CD4-positive, alpha-beta T cell (primary cell): ENCODE measurements around the gene RAB7B. TPM values are rescaled to one million over a fixed set of nuclear protein-coding genes. Genes with fewer than 3 reads are reported as not detected.

Source experiments
- ATAC-seq: fragments of 200-7000 bp; cut with Tn5 transposase; one replicate; pipeline ENCODE4 v1.10.0; 2022; ENCODE audit warnings: mild to moderate bottlenecking; ENCODE audit not compliant: poor library complexity
- CTCF ChIA-PET: fragments of 350-600 bp; sonication (Branson Sonifier 250); formaldehyde crosslinking; loops from one replicate; lab custom pipeline; 2021; ENCODE audit warnings: antibody characterized with exemption, inconsistent platforms; lab: Charles Lee
- POLR2A ChIA-PET: fragments of 350-600 bp; sonication (Branson Sonifier 250); formaldehyde crosslinking; loops from one replicate; lab custom pipeline; 2021; ENCODE audit warnings: antibody characterized with exemption, inconsistent platforms; lab: Charles Lee
- DNase-seq, 14 experiments: peaks; one replicate each; pipeline ENCODE4 v3.0.0-alpha.2; 2013 to 2020; ENCODE audit warnings: mixed read lengths in 2 of 14
- H3K27ac ChIP-seq, 2 donors: one replicate each; pipeline versions ENCODE4 v1.5.1 to v1.7.0; 2013; ENCODE audit warnings: low read length in 2 of 2, low read depth in 1 of 2, mild to moderate bottlenecking in 1 of 2
- H3K27me3 ChIP-seq, 2 experiments: 1 replicate in 1 of 2; 2 replicates in 1 of 2; pipeline versions ENCODE4 v1.6.1 to v1.7.0; 2013; ENCODE audit warnings: low read length in 2 of 2, control low read depth in 1 of 2, mild to moderate bottlenecking in 1 of 2, moderate library complexity in 1 of 2; ENCODE audit not compliant: insufficient read depth in 2 of 2, control insufficient read depth in 1 of 2
- H3K36me3 ChIP-seq: one replicate; pipeline ENCODE4 v1.6.1; 2013; ENCODE audit warnings: low read length, control low read depth; ENCODE audit not compliant: insufficient read depth
- H3K4me1 ChIP-seq: one replicate; pipeline ENCODE4 v1.6.1; 2013; ENCODE audit warnings: low read length, control low read depth; ENCODE audit not compliant: insufficient read depth
- H3K4me3 ChIP-seq: one replicate; pipeline ENCODE4 v1.5.1; 2013; ENCODE audit warnings: mild to moderate bottlenecking, low read length, moderate library complexity
- H3K9me3 ChIP-seq, 2 experiments: 1 replicate in 1 of 2; 2 replicates in 1 of 2; pipeline versions ENCODE4 v1.6.1 to v1.7.0; 2013; ENCODE audit warnings: low read length in 2 of 2, mild to moderate bottlenecking in 2 of 2, control low read depth in 1 of 2, moderate library complexity in 1 of 2; ENCODE audit not compliant: control insufficient read depth in 1 of 2, insufficient read depth in 1 of 2
- H3K27ac Mint-ChIP-seq: one replicate; pipeline ENCODE4 v1.8.0; 2020; ENCODE audit warnings: mixed read lengths
- H3K27me3 Mint-ChIP-seq: one replicate; pipeline ENCODE4 v1.8.0; 2021; ENCODE audit warnings: mixed read lengths
- H3K36me3 Mint-ChIP-seq: one replicate; pipeline ENCODE4 v1.8.0; 2021; ENCODE audit warnings: low read depth, mixed read lengths
- H3K4me1 Mint-ChIP-seq: one replicate; pipeline ENCODE4 v1.8.0; 2021; ENCODE audit warnings: low read depth, mixed read lengths
- H3K4me3 Mint-ChIP-seq: one replicate; pipeline ENCODE4 v1.8.0; 2020; ENCODE audit warnings: mild to moderate bottlenecking, mixed read lengths
- H3K9me3 Mint-ChIP-seq: one replicate; pipeline ENCODE4 v1.8.0; 2020; ENCODE audit warnings: mixed read lengths
- CTCF ChIP-seq: fragments of 200-600 bp; IDR thresholded peaks from one replicate; pipeline ENCODE4 v1.8.0; 2022; ENCODE audit warnings: antibody characterized with exemption, mild to moderate bottlenecking
- intact Hi-C, 2 experiments: fragments of 100-400 bp; cut with DNase I in 1 of 2; cut with micrococcal nuclease in 1 of 2; formaldehyde crosslinking; loops; one replicate each; pipeline versions ENCODE4 v1.15.1 to v1.9.0; 2023 to 2025; cut with DNase I, micrococcal nuclease
- total RNA-seq, 174 experiments: library from RNA in 2 of 174; stranded (reverse) in 2 of 174; gene quantifications; one replicate each; pipeline ENCODE4 v1.2.3 and lab custom pipeline; 2021 to 2026

Gene RAB7B
- total RNA-seq, 2 experiments from 2014 or later, result 0.08 TPM; not detected in 1

- H3K4me3 Mint-ChIP-seq, result no peak overlapping the region
- Histone ChIP-seq H3K4me3 (no peak overlapping the region), H3K36me3 (no peaks in the 10 kb centered on the region), H3K9me3 (no peaks in the 10 kb centered on the region), H3K4me1 (no peaks in the 10 kb centered on the region), H3K27ac (no peak overlapping the region), H3K27me3 (no peaks in the 10 kb centered on the region)
- H3K27me3 Mint-ChIP-seq, result peaks cover 4% of the 10 kb centered on the region
- intact Hi-C loops, result loop anchor here (1.0 to 10.0 kb wide), 7 partner anchors 59 to 450 kb away; no protein-coding TSS in a partner anchor
- TF ChIP-seq CTCF, result peak; percentile 89
- no peaks in the 10 kb centered on the region for H3K9me3 Mint-ChIP-seq
- no peaks in the 10 kb centered on the region for H3K36me3 Mint-ChIP-seq
- H3K4me1 Mint-ChIP-seq, result no peaks in the 10 kb centered on the region
- ATAC-seq (peak; percentile 80), DNase-seq (peak; percentile 62 to 88 (median 72))
- POLR2A ChIA-PET, result interaction anchor here (0.8 to 1.3 kb wide), 7 partner anchors 185 to 384 kb away, joined by 3 to 13 read pairs (median 3); partner anchors contain the start of gene RAB29
- CTCF ChIA-PET, result interaction anchor here (0.6 to 2.4 kb wide), 29 partner anchors 9 to 385 kb away, joined by 3 to 77 read pairs (median 4); no protein-coding TSS in a partner anchor
- no peak overlapping the region for H3K27ac Mint-ChIP-seq
These were observed 25.7 kb downstream of the RAB7B start for GRCh38 chr1:205977402-205978014.

GRCh38 chr1:205976708-205977401 lies 26.3 kb downstream of the RAB7B start:
- H3K4me3 Mint-ChIP-seq, result no peak overlapping the region
- H3K27me3 Mint-ChIP-seq, result peaks cover 4% of the 10 kb centered on the region
- H3K27ac Mint-ChIP-seq, result no peak overlapping the region
- no peaks in the 10 kb centered on the region for H3K9me3 ChIP-seq
- H3K36me3 Mint-ChIP-seq, result no peaks in the 10 kb centered on the region
- ATAC-seq, result no peak
- no peak overlapping the region for H3K27ac ChIP-seq
- no peaks in the 10 kb centered on the region for H3K27me3 ChIP-seq
- no peaks in the 10 kb centered on the region for H3K36me3 ChIP-seq
- H3K4me1 Mint-ChIP-seq, result no peaks in the 10 kb centered on the region
- H3K4me3 ChIP-seq, result no peak overlapping the region
- no peaks in the 10 kb centered on the region for H3K9me3 Mint-ChIP-seq
- no peak for DNase-seq
- ChIA-PET CTCF (interaction anchor here (0.6 to 2.4 kb wide), 29 partner anchors 8 to 385 kb away, joined by 3 to 77 read pairs (median 4); no protein-coding TSS in a partner anchor), POLR2A (interaction anchor here (0.9 to 1.3 kb wide), 6 partner anchors 185 to 318 kb away, joined by 3 to 13 read pairs (median 3); partner anchors contain the start of gene RAB29)
- intact Hi-C loops, result loop anchor here (1.0 to 10.0 kb wide), 7 partner anchors 58 to 450 kb away; no protein-coding TSS in a partner anchor
- no peaks in the 10 kb centered on the region for H3K4me1 ChIP-seq
- no peak for TF ChIP-seq CTCF

GRCh38 chr1:205976036-205976435 lies 27.2 kb downstream of the RAB7B start:
- no peak for ATAC-seq
- no peak for TF ChIP-seq CTCF
- Histone ChIP-seq H3K27ac (no peak overlapping the region), H3K9me3 (no peaks in the 10 kb centered on the region), H3K4me3 (no peak overlapping the region), H3K4me1 (no peaks in the 10 kb centered on the region), H3K36me3 (no peaks in the 10 kb centered on the region), H3K27me3 (no peaks in the 10 kb centered on the region)
- H3K27me3 Mint-ChIP-seq, result peaks cover 4% of the 10 kb centered on the region
- ChIA-PET POLR2A (no interaction called here), CTCF (interaction anchor here (1.1 kb wide), 1 partner anchor 347 kb away, joined by 3 read pairs; no protein-coding TSS in a partner anchor)
- DNase-seq, result no peak
- intact Hi-C loops, result loop anchor here (2.0 to 10.0 kb wide), 5 partner anchors 57 to 449 kb away; no protein-coding TSS in a partner anchor
- H3K27ac Mint-ChIP-seq, result no peak overlapping the region
- H3K9me3 Mint-ChIP-seq, result no peaks in the 10 kb centered on the region
- no peaks in the 10 kb centered on the region for H3K4me1 Mint-ChIP-seq
- no peak overlapping the region for H3K4me3 Mint-ChIP-seq
- H3K36me3 Mint-ChIP-seq, result no peaks in the 10 kb centered on the region
